A549 (cell line): ENCODE results near the gene PLAC1.

Source experiments
- CBX8 ChIP-seq: fragments of 200-600 bp; sonication (generic); IDR thresholded peaks from 2 replicates; pipeline ENCODE4 v1.6.1; 2016
- CTCF ChIP-seq: fragments of >200 bp; sonication (Bioruptor Twin); formaldehyde crosslinking; IDR thresholded peaks from 3 replicates; pipeline ENCODE4 v1.5.1; 2016
- EP300 ChIP-seq, 2 experiments: fragments of >200 bp; sonication (Bioruptor Twin); formaldehyde crosslinking; IDR thresholded peaks; 2 replicates in 1 of 2; 3 replicates in 1 of 2; pipeline ENCODE4 v1.6.1; 2016 to 2017
- MAFK ChIP-seq: fragments of 450-650 bp; IDR thresholded peaks from 2 replicates; pipeline ENCODE4 v1.6.1; 2014; ENCODE audit not compliant: partially characterized antibody
- MAZ ChIP-seq: fragments of 150-350 bp; IDR thresholded peaks from 2 replicates; pipeline ENCODE4 v1.6.1; 2014; ENCODE audit warnings: antibody characterized with exemption, low read depth, low read length, borderline replicate concordance
- MYC ChIP-seq: IDR thresholded peaks from 2 replicates; pipeline ENCODE4 v1.6.1; 2012; ENCODE audit warnings: mild to moderate bottlenecking, inconsistent platforms, low read length, improper control_type of control experiment, borderline replicate concordance
- POLR2A ChIP-seq: IDR thresholded peaks from 2 replicates; pipeline ENCODE4 v1.6.1; 2012; ENCODE audit warnings: mild to moderate bottlenecking, low read length
- RNF2 ChIP-seq: fragments of 200-600 bp; sonication (generic); IDR thresholded peaks from 2 replicates; pipeline ENCODE4 v1.6.1; 2016; ENCODE audit warnings: low read depth, mild to moderate bottlenecking, antibody characterized with exemption, moderate library complexity, borderline replicate concordance
- SMC3 ChIP-seq: fragments of >200 bp; sonication (Bioruptor Twin); formaldehyde crosslinking; IDR thresholded peaks from 3 replicates; pipeline ENCODE4 v1.6.1; 2018; ENCODE audit warnings: inconsistent platforms
- TF ChIP-seq, protein P1 (sequence below): fragments of 450-650 bp; IDR thresholded peaks from 2 replicates; pipeline ENCODE4 v1.6.1; 2014; ENCODE audit warnings: antibody characterized with exemption
- TF ChIP-seq, protein P2 (sequence below): fragments of 250-450 bp; sonication (Bioruptor Pico); IDR thresholded peaks from 2 replicates; pipeline ENCODE4 v1.5.0; 2021; ENCODE audit warnings: mild to moderate bottlenecking, moderate library complexity, borderline replicate concordance

DNA sequence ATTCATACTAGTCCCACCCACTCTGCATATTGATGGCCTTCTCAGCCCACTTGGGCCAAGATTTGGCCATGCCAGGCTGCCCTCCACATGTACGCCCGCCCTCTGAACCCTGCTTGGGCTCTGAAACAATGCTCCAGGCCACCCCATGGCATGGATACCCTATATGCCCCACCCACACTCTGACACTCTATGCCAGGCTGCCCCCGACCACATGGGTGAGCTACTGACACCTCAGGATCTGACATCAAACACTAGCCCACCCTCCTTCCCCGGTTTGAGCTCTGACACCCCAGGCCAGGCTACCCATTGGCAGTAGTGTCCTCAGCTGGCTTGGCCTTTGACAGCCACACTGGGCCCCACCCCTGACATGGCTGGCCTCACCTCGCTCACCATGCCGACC lies 128.8 kb downstream of the PLAC1 start:
- TF ChIP-seq EP300 (IDR thresholded peaks at IDR 0.05) (no peak), CTCF (no peak), CBX8 (no peak), MAFK (no peak), POLR2A (no peak), SMC3 (no peak), MAZ (no peak), MYC (no peak), RNF2 (no peak)
- TF ChIP-seq, protein P1, sequence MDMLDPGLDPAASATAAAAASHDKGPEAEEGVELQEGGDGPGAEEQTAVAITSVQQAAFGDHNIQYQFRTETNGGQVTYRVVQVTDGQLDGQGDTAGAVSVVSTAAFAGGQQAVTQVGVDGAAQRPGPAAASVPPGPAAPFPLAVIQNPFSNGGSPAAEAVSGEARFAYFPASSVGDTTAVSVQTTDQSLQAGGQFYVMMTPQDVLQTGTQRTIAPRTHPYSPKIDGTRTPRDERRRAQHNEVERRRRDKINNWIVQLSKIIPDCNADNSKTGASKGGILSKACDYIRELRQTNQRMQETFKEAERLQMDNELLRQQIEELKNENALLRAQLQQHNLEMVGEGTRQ: no peak
- TF ChIP-seq, protein P2, sequence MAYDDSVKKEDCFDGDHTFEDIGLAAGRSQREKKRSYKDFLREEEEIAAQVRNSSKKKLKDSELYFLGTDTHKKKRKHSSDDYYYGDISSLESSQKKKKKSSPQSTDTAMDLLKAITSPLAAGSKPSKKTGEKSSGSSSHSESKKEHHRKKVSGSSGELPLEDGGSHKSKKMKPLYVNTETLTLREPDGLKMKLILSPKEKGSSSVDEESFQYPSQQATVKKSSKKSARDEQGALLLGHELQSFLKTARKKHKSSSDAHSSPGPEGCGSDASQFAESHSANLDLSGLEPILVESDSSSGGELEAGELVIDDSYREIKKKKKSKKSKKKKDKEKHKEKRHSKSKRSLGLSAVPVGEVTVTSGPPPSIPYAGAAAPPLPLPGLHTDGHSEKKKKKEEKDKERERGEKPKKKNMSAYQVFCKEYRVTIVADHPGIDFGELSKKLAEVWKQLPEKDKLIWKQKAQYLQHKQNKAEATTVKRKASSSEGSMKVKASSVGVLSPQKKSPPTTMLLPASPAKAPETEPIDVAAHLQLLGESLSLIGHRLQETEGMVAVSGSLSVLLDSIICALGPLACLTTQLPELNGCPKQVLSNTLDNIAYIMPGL (CRISPR knock-in tag): no peak
